Spleen (tissue), 11 donors: ENCODE data around the gene PHKG1. TPM values are rescaled to one million over a fixed set of nuclear protein-coding genes. Genes with fewer than 3 reads are reported as not detected.

Source experiments
- DNase-seq: peaks from one replicate; pipeline ENCODE4 v3.0.0-alpha.2; 2020
- H3K27ac ChIP-seq, 8 donors: fragments of 200-600 bp; sonication (generic) in 7 of 8; 1 replicate in 4 of 8; 2 replicates in 4 of 8; pipeline versions ENCODE4 v1.5.0 to v1.8.0; 2016 to 2021; ENCODE audit warnings: inconsistent platforms in 4 of 8, mild to moderate bottlenecking in 4 of 8, moderate library complexity in 1 of 8
- H3K27me3 ChIP-seq, 7 donors: fragments of 200-600 bp; sonication (generic) in 6 of 7; replicated peaks in 1 of 7; 1 replicate in 4 of 7; 2 replicates in 3 of 7; pipeline versions ENCODE4 v1.5.0 to v1.8.0; 2016 to 2021; ENCODE audit warnings: inconsistent platforms in 3 of 7, mild to moderate bottlenecking in 1 of 7
- H3K36me3 ChIP-seq, 6 donors: fragments of 200-600 bp; sonication (generic) in 5 of 6; 1 replicate in 4 of 6; 2 replicates in 2 of 6; pipeline versions ENCODE4 v1.5.0 to v1.8.0; 2016 to 2021; ENCODE audit warnings: inconsistent platforms in 2 of 6
- H3K4me1 ChIP-seq, 6 donors: fragments of 200-600 bp; sonication (generic) in 5 of 6; 1 replicate in 3 of 6; 2 replicates in 3 of 6; pipeline versions ENCODE4 v1.5.0 to v1.8.0; 2016 to 2021; ENCODE audit warnings: inconsistent platforms in 3 of 6
- H3K4me3 ChIP-seq, 8 donors: fragments of 200-600 bp; sonication (generic) in 7 of 8; 1 replicate in 4 of 8; 2 replicates in 4 of 8; pipeline versions ENCODE4 v1.5.0 to v1.8.0; 2016 to 2021; ENCODE audit warnings: inconsistent platforms in 4 of 8, mild to moderate bottlenecking in 4 of 8, moderate library complexity in 2 of 8
- H3K9me3 ChIP-seq, 8 donors: fragments of 200-600 bp; sonication (generic) in 7 of 8; 1 replicate in 4 of 8; 2 replicates in 4 of 8; pipeline versions ENCODE4 v1.5.0 to v1.8.0; 2016 to 2021; ENCODE audit warnings: inconsistent platforms in 4 of 8
- POLR2A ChIP-seq, 3 donors: fragments of 450-650 bp; IDR thresholded peaks; one replicate each; pipeline ENCODE4 v1.5.1; 2017; ENCODE audit warnings: antibody characterized with exemption in 3 of 3, mild to moderate bottlenecking in 1 of 3
- POLR2AphosphoS5 ChIP-seq, 3 donors: sonication (generic); formaldehyde crosslinking; IDR thresholded peaks; one replicate each; pipeline ENCODE4 v1.5.1; 2017; ENCODE audit warnings: antibody characterized with exemption in 3 of 3
- WGBS, 5 donors: extraction: QIAGEN DNeasy Blood & Tissue Kit in 3 of 5; methylation state at CpG; one replicate each; pipeline versions ENCODE4 v1.1.5 to v1.1.7; 2013 to 2018; 5-methylcytosine and 5-hydroxymethylcytosine counted together
- intact Hi-C: fragments of 100-400 bp; cut with DNase I; formaldehyde crosslinking; loops from one replicate; pipeline ENCODE4 v1.15.0; 2023; ENCODE audit warnings: low total_unique reads
- polyA plus RNA-seq, 3 donors: library from polyadenylated mRNA; stranded (reverse); fragments of 200-250 nt; gene quantifications; one replicate each; pipeline ENCODE4 v1.2.1, GENCODE V29; 2013
- total RNA-seq, 7 donors: library from RNA; depleted of rRNA in 3 of 7; stranded (reverse); fragments of >200 nt in 3 of 7; fragmentation: NEBNext Ultra II Directional in 4 of 7; extraction: Animal tissue kit (Norgen Biotek cat#: 25700) in 4 of 7; gene quantifications; one replicate each; pipeline versions ENCODE4 v1.1.0 to v1.2.1, GENCODE V29; 2016 to 2021
- TF ChIP-seq, protein P1 (sequence below), 11 experiments: fragments of 200-600 bp in 7 of 11; fragments of 450-650 bp in 4 of 11; sonication (generic) in 4 of 11; IDR thresholded peaks in 8 of 11; conservative IDR thresholded peaks in 3 of 11; 1 replicate in 7 of 11; 2 replicates in 4 of 11; pipeline versions ENCODE4 v1.4.0 to v1.8.0; 2016 to 2021; ENCODE audit warnings: antibody characterized with exemption in 11 of 11, inconsistent platforms in 4 of 11, mild to moderate bottlenecking in 1 of 11
- donor health status: healthy with polysubstance abuse.
- donor health status: DM: no; HTN: no; CAD: no; lungs with moderate emphysema.
- donor health status: DM: no; HTN: no; CAD: no.
- donor health status: Bipolar disorder and iron deficiency.
- donor health status: healthy.
- donor health status: DM: no; HTN: no; CAD: no.
- donor health status: DM: yes; HTN: yes; CAD: no.

The PHKG1 gene
- total and polyA plus RNA-seq, 10 donors: 0.86 to 3.4 (median 1.2) TPM; not detected in 1

DNA sequence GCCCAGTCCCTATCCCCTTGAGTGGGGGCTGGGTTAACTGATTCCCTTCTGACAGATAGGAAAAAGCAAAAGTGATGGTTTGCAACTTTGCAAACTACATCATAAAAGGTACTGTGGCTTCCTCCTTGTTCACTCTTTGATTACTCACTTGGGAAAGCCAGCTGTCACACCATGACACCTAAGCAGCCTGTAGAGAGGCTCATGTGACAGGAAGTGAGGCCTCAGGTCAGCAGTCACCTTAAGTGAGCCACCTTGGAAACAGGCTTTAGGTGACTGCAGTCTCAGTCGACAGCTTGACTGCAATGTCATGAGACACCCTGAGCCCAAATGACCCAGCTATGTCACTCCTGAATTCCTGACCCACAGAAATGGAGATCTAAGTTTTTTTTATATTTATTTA is 17.9 kb upstream of the PHKG1 start:
- Histone ChIP-seq H3K27me3 (peaks cover 0 to 10% (median under 1%) of the 10 kb centered on the region in 7 donors), H3K4me1 (peaks cover 0 to 14% (median 12%) of the 10 kb centered on the region in 6 donors), H3K36me3 (no peaks in the 10 kb centered on the region), H3K4me3 (no peak overlapping the region), H3K27ac (no peak overlapping the region), H3K9me3 (peaks cover 0 to 5% (median 0%) of the 10 kb centered on the region in 8 donors)
- no peak for TF ChIP-seq POLR2A (IDR thresholded peaks at IDR 0.05)
- TF ChIP-seq, protein P1, sequence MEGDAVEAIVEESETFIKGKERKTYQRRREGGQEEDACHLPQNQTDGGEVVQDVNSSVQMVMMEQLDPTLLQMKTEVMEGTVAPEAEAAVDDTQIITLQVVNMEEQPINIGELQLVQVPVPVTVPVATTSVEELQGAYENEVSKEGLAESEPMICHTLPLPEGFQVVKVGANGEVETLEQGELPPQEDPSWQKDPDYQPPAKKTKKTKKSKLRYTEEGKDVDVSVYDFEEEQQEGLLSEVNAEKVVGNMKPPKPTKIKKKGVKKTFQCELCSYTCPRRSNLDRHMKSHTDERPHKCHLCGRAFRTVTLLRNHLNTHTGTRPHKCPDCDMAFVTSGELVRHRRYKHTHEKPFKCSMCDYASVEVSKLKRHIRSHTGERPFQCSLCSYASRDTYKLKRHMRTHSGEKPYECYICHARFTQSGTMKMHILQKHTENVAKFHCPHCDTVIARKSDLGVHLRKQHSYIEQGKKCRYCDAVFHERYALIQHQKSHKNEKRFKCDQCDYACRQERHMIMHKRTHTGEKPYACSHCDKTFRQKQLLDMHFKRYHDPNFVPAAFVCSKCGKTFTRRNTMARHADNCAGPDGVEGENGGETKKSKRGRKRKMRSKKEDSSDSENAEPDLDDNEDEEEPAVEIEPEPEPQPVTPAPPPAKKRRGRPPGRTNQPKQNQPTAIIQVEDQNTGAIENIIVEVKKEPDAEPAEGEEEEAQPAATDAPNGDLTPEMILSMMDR (IDR thresholded peaks at IDR 0.05 in 8 of 11, conservative IDR thresholded peaks at IDR 0.05 in 3 of 11): no peak
- TF ChIP-seq POLR2AphosphoS5 (IDR thresholded peaks at IDR 0.05): no peak
- intact Hi-C loops: no loop called here
- 64 to 86% (median 84%) methylated on average over 1 of the region's 1 CpG for WGBS, 5 donors
- no peak for DNase-seq

DNA sequence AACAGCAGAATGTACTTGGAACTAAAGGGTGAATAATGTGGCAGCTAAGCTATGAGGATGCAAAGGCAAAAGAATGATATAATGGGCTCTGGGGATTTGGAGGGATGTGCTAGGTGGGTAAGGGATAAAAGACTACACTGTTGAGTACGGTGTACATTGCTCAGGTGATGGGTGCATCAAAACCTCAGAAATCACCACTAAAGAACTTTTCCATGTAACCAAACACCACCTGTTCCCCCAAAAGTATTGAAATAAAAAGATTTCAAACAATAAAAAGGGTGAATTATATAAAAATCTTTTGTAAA is 15.2 kb upstream of the PHKG1 start:
- TF ChIP-seq, protein P1 (IDR thresholded peaks at IDR 0.05 in 8 of 11, conservative IDR thresholded peaks at IDR 0.05 in 3 of 11): no peak
- TF ChIP-seq POLR2A (IDR thresholded peaks at IDR 0.05): no peak
- no peak for TF ChIP-seq POLR2AphosphoS5 (IDR thresholded peaks at IDR 0.05)
- Histone ChIP-seq H3K4me1 (peaks cover 12 to 41% (median 33%) of the 10 kb centered on the region in 6 donors), H3K9me3 (peaks cover 0 to 5% (median 0%) of the 10 kb centered on the region in 8 donors), H3K27me3 (no peaks in the 10 kb centered on the region), H3K4me3 (no peak overlapping the region), H3K36me3 (peaks cover 0 to 21% (median 15%) of the 10 kb centered on the region in 6 donors), H3K27ac (no peak overlapping the region)
- 77 to 93% (median 86%) methylated on average over 1 of the region's 1 CpG for WGBS, 5 donors
- DNase-seq: no peak
- intact Hi-C loops: loop anchor here (10.0 kb wide), 1 partner anchor 53 kb away; the partner anchor contains the start of genes CCT6A and PSPH

- H3K4me3 ChIP-seq: peak within 1 kb of the TSS; percentile 72 to 89 (median 78)
- peak; percentile 37 to 66 (median 64) for TF ChIP-seq POLR2A (IDR thresholded peaks at IDR 0.05)
- TF ChIP-seq, protein P1 (IDR thresholded peaks at IDR 0.05 in 8 of 11, conservative IDR thresholded peaks at IDR 0.05 in 3 of 11): no peak
- TF ChIP-seq POLR2AphosphoS5 (IDR thresholded peaks at IDR 0.05): peak; percentile 98
- peaks cover 0 to 36% (median 30%) of the 10 kb centered on the region in 6 donors for H3K36me3 ChIP-seq
- intact Hi-C loops: loop anchor here (10.0 kb wide), 1 partner anchor 52 kb away; the partner anchor contains the start of genes CCT6A and PSPH
- H3K27me3 ChIP-seq: no peaks in the 10 kb centered on the region
- WGBS, 5 donors: 3 to 5% (median 3%) methylated on average over 45 to 57 of the region's 57 CpGs
- peak within 1 kb of the TSS; percentile 89 to 96 (median 94) for H3K27ac ChIP-seq
- DNase-seq: peak; percentile 97
- H3K4me1 ChIP-seq: peaks cover 12 to 41% (median 33%) of the 10 kb centered on the region in 6 donors
- H3K9me3 ChIP-seq: peaks cover 0 to 5% (median 0%) of the 10 kb centered on the region in 8 donors
Observed at GRCh38 chr7:56106108-56107073, 13.6 kb upstream of the PHKG1 start, which contains the start of gene CHCHD2. Gene CHCHD2 (minus strand): TSS chr7:56106476. CDS start chr7:56106413, 63 bp downstream.
